ENCODE measurements around the gene BTBD9. TPM values are rescaled to one million over a fixed set of nuclear protein-coding genes. Genes with fewer than 3 reads are reported as not detected.

BTBD9 gene
- total RNA-seq, 1 experiment from 2014 or later: 7.1 TPM

Other genes starting within 250 kb of the BTBD9 start
- gene GLO1, start 63.2 kb upstream of the BTBD9 start, total RNA-seq (2014; rRNA removed; shearing (Covaris generic)): 344 and 365 TPM in 2 replicates
- not detected in 2 replicates for gene DNAH8, start 75.4 kb upstream of the BTBD9 start, total RNA-seq (2014; rRNA removed; shearing (Covaris generic))